ENCODE measurements around the gene RAB27A. TPM values are rescaled to one million over a fixed set of nuclear protein-coding genes. Genes with fewer than 3 reads are reported as not detected.

Gene RAB27A
- total and polyA plus RNA-seq, 9 of the 15 experiments (the other 6 are each of a cell fraction or from before 2014, with no cell fraction given) = 31.5 to 171 (median 80.4) TPM

GRCh38 chr15:55250392-55250791 lies 39.2 kb downstream of the RAB27A start (continued):
- TF ChIP-seq ZNF239 (CRISPR knock-in tag; IDR thresholded peaks at IDR 0.05) = 0 out of 2 replicates have a peak, but pooled peaks have one; percentile 6
- peak; percentile 52; the same call in 1 of the 2 replicates for TF ChIP-seq BRD4 (IDR thresholded peaks at IDR 0.05)
- no peak for TF ChIP-seq STAT6 (CRISPR knock-in tag; IDR thresholded peaks at IDR 0.05)
- TF ChIP-seq SRSF3 (IDR thresholded peaks at IDR 0.05; ENCODE audit: insufficient read depth, low read length) = no peak
- TF ChIP-seq FOXA1 (IDR thresholded peaks at IDR 0.05; ENCODE audit: borderline replicate concordance) = no peak
- TF ChIP-seq ZNF408 (CRISPR knock-in tag; IDR thresholded peaks at IDR 0.05; ENCODE audit: low read depth) = no peak
- no peak for TF ChIP-seq HNRNPUL1 (IDR thresholded peaks at IDR 0.05; ENCODE audit: low read length)
- peak; percentile 82 for TF ChIP-seq ATF3 (IDR thresholded peaks at IDR 0.05)
- no peak for TF ChIP-seq ATF3 (CRISPR knock-in tag; conservative IDR thresholded peaks at IDR 0.05)
- TF ChIP-seq IRF9 (tag; IDR thresholded peaks at IDR 0.05) = peak; percentile 86
- peak; percentile 81; the same call in 1 of the 2 replicates for TF ChIP-seq EP300 (IDR thresholded peaks at IDR 0.05; ENCODE audit: low read length)
- TF ChIP-seq ZNF699 (CRISPR knock-in tag; IDR thresholded peaks at IDR 0.05; ENCODE audit: insufficient replicate concordance) = no peak
- TF ChIP-seq CHAMP1 (IDR thresholded peaks at IDR 0.05) = no peak
- TF ChIP-seq ZNF175 (CRISPR knock-in tag; IDR thresholded peaks at IDR 0.05; ENCODE audit: low read depth) = 0 out of 2 replicates have a peak, but pooled peaks have one; percentile 14
- TF ChIP-seq ZNF785 (CRISPR knock-in tag; IDR thresholded peaks at IDR 0.05) = no peak
- no peak for TF ChIP-seq TGIF2 (CRISPR knock-in tag; IDR thresholded peaks at IDR 0.05)
- TF ChIP-seq ZNF57 (CRISPR knock-in tag; IDR thresholded peaks at IDR 0.05) = no peak
- peak; percentile 91 for TF ChIP-seq CEBPG (CRISPR knock-in tag; IDR thresholded peaks at IDR 0.05)
- peak; percentile 99 for TF ChIP-seq CEBPG (tag; conservative IDR thresholded peaks at IDR 0.05 in 1 of 2, IDR thresholded peaks at IDR 0.05 in 1 of 2)
- TF ChIP-seq ARID1B (IDR thresholded peaks at IDR 0.05) = no peak; the same call in 1 of the 2 replicates
- TF ChIP-seq HMGN3 (IDR thresholded peaks at IDR 0.05; ENCODE audit: borderline replicate concordance, extremely low read depth, insufficient read length, low read depth, low read length) = no peak
- TF ChIP-seq ZNF140 (CRISPR knock-in tag; IDR thresholded peaks at IDR 0.05) = no peak
- no peak for TF ChIP-seq SAP30 (IDR thresholded peaks at IDR 0.05; ENCODE audit: borderline replicate concordance, insufficient read depth, low read depth, low read length, poor library complexity, severe bottlenecking)
